Daoy (cell line): ENCODE results near the gene SCO2. TPM values are rescaled to one million over a fixed set of nuclear protein-coding genes. Genes with fewer than 3 reads are reported as not detected.
"Not testable (repeated sequence)": the region's sequence is repeated elsewhere in the genome, so short reads cannot be mapped to it uniquely, and the experiment has no call there.

Source experiments
- DNase-seq: peaks from one replicate; pipeline ENCODE4 v3.0.0-alpha.2; 2015; ENCODE audit warnings: low read depth
- total RNA-seq: library from RNA; depleted of rRNA; stranded (reverse); fragments of >200 nt; shearing (Covaris generic); gene quantifications from 2 replicates; pipeline ENCODE4 v1.2.3, GENCODE V29; 2014

The SCO2 gene
- total RNA-seq, 1 experiment from 2014 or later = 9.4 TPM

DNA sequence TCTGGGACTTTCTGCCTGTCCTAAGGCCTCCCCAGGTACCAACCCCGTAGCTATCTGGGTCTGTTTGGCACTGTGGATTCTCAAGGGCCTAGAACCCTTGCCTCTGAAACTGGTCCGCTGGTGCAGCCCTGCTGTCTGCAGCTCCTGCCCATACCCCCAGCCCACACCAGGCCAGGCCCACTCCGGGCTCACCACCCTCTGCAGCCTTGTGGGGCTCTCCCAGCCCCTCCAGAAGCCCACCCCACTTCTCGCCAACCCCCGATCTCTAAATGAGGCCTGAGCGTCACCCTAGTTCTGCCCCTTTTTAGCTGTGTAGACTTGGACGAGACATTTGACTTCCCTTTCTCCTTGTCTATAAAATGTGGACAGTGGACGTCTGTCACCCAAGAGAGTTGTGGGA lies 25.0 kb upstream of the SCO2 start:
- no peak for DNase-seq

- DNase-seq = no peak
Measured at GRCh38 chr22:50548921-50549790, 23.8 kb upstream of the SCO2 start.

GRCh38 chr22:50548040-50548920 lies 22.9 kb upstream of the SCO2 start:
- no peak for DNase-seq

DNA sequence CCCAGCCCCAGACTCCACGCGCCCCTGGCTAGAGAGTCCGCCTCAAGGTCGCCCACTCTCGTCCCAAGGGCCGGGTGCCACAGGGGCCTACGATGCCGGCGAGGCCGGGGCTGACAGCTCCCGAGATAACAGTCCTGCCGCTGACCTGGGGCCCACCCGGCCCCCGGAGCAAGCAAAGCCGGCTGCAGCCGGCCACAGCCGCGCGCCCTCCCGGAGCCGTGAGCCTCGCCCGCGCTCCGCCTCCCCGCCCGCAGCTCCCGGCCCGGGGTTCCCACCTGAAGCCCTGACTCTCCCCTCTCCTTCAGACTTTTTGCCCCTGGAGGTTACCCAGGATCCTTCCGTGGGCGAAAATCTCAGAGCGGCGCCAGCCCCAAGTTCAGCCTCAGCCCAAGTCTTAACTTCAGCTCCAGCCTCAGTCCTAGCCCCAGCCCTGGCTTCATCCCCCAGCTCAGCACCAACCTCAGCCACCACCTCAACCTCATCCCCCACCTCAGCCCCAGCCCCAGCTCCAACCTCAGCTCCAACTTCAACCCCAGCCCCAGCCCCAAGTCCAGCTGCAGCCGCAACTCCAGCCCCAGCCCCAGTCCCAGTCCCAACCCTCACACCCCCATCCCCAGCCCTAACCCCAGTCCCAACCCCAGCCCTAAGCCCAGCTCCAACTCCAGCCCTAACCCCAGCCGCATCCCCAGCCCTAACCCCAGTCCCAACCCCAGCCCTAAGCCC lies 22.0 kb upstream of the SCO2 start:
- DNase-seq = no peak

DNA sequence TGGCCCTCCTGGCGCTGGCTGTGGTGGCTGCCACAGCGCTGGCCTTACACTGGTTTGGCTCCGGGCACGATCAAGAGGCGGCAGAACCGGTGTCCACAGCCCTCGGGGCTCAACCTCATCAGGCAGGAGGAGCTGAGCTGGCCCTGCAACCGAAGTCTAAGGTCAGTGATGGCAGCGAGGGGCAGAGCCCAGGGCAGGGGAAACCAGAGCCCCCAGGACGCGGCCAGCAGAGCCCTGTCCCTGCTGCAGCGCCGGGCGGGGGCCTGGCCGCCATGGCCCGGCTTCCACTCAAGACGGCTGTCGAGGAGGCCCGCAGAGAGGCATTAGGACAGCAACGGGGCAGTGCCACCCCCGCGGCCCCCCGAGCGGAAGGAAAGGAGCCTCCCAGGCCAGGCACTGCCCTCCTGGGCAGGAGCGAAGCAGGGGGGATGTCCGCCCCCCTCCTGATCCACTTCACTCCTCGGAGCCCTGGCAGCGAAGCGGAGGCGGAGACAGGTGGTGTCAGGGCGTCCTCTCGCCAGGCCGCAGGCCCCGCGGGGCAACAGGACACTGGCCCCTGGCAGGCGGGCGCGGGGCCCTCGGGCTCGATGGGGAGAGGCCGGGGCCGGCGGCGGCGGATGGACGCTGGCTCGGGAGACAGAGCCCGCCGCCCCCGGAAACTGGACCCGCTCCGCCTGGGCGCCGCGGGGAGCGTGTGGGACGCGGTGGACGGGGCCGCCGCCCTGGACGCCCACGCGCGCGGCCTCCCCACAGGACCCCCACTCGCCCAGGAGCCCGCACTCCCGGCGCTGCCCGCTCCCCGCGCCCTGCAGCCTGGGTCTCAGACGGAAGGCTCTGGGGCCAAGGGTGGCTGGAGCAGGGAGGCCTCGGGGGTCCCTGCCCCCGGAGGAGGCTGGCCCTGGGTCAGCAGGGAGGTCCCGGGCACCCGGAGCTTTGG lies 21.2 kb upstream of the SCO2 start:
- DNase-seq = no peak

- no peak for DNase-seq
Measured at GRCh38 chr22:50545522-50546325, 20.3 kb upstream of the SCO2 start, which contains the start of gene KLHDC7B. Gene KLHDC7B (plus strand): TSS chr22:50545899. CDS start chr22:50546244, 345 bp downstream.

- DNase-seq = peak; percentile 25
Measured at GRCh38 chr22:50544746-50545253, 19.4 kb upstream of the SCO2 start.

- peak; percentile 76 for DNase-seq
Measured at GRCh38 chr22:50544078-50544745, 18.8 kb upstream of the SCO2 start.

DNA sequence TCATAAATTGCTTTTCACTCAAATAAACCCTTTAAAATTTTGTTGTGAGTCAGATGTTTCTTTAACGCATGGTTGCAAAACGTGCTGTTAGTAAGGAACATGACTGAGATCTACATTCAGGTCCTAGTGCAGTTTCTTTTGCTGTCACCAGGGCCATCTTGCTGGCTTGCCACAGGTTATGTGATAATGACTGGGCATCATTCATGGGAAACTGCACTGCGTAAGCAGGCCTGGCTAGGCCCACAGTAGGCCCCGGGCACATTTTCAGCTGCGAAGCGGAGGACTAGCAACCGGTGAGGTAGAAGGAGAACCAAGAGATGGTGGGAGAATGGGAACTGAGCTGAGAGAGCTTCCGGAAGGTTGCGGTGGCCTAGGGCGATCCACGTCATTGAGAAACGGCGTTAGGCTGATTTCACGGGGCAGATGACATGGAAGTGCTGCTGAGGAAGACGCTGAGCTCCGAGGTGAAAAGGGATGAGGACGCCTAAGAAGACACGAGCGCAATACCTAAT lies 17.1 kb upstream of the SCO2 start:
- no peak for DNase-seq

DNA sequence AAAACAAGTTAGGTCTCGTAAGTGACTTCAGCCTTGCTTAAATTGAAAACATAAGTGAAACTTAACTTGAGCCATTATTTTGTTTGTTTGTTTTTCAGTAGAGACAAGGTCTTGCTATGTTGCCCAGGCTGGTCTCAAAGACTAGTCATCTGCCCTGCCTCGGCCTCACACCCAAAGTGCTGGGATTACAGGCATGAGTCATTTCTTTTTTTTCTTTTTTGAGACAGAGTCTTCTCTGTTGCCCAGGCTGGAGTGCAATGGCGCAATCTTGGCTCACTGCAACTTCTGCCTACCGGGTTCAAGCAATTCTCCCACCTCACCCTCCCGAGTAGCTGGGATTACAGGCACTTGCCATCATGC lies 16.2 kb upstream of the SCO2 start:
- peak; percentile 78 for DNase-seq

DNA sequence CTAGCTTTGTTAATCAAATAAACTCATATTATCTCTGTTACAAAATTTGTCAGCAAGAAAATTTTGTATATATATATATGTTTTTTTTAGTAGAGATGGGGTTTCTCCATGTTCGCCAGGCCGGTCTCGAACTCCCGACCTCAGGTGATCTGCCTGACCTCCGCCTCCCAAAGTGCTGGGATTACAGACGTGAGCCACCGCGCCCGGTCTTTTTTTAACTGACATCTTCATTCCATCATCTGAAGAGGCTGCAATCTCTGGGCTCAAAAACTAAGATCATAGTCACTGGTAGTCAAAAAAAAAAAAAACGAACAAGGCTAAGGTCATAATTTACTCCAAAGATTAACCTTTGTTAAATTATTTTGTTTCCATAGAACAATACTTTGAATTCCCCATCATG lies 15.0 kb upstream of the SCO2 start:
- DNase-seq = no peak

- DNase-seq = no peak
Measured at GRCh38 chr22:50537765-50538164, 12.4 kb upstream of the SCO2 start.

- DNase-seq = no peak
Measured at GRCh38 chr22:50536226-50536625, 10.8 kb upstream of the SCO2 start.

- no peak for DNase-seq
Measured at GRCh38 chr22:50535113-50535512, 9.7 kb upstream of the SCO2 start.

- DNase-seq = not testable (repeated sequence)
Measured at GRCh38 chr22:50533856-50534711, 8.7 kb upstream of the SCO2 start.

DNA sequence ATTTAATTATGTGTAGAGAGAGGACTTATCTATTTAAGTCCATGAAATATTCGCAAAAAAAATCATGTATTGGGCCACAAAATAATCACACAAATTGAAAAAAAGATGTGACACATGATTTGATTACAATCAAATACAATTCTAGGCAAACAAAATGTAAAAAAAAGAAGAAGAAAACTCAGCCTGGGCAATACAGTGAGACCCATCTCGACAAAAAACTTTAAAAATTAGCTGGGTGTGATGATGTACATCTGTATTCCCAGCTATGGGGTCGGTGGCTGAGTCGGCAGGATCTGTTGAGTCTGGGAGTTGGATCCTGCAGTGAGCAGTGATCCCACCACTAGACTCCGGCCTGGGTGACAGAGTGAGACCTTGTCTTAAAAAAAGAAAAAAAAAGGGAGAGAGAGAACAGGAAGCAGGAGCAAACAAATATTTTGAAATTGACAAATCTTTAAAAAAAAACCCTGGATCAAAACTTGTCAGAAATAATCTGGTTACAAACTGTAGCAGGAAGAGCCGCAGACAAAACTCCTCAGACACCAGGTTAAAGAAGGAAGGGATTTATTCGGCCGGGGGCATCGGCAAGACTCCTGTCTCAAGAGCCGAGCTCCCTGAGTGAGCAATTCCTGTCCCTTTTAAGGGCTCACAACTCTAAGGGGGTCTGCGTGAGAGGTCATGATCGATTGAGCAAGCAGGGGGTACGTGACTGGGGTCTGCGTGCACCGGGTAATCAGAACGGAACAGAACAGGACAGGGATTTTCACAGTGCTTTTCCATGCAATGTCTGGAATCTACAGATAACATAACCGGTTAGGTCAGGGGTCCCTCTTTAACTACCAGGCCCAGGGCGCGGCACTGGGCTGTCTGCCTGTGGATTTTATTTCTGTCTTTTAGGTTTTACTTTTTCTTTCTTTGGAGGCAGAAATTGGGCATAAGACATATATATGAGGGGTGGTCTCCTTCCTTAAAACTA lies 7.7 kb upstream of the SCO2 start:
- DNase-seq = no peak
